Astrocyte (in vitro differentiated cells and primary cell): ENCODE data around the gene HTRA1. TPM values are rescaled to one million over a fixed set of nuclear protein-coding genes. Genes with fewer than 3 reads are reported as not detected.

Experiments used
- DNase-seq: peaks from one replicate; pipeline ENCODE4 v3.0.0-alpha.2; 2010; ENCODE audit warnings: low read depth
- FAIRE-seq: peaks from 2 replicates; lab custom pipeline; 2011; peaks lifted over from hg19 to GRCh38; lab: Jason Lieb, UNC
- H2AFZ ChIP-seq: 2 replicates; pipeline ENCODE4 v1.6.0; 2012; ENCODE audit warnings: low read depth, low read length, inconsistent platforms
- H3K27ac ChIP-seq: 2 replicates; pipeline ENCODE4 v1.5.1; 2011; ENCODE audit warnings: low read depth, low read length, inconsistent platforms
- H3K27me3 ChIP-seq: 2 replicates; pipeline ENCODE4 v1.6.0; 2011; ENCODE audit warnings: low read length, inconsistent platforms; ENCODE audit not compliant: insufficient read depth
- H3K36me3 ChIP-seq: 2 replicates; pipeline ENCODE4 v1.5.1; 2011; ENCODE audit warnings: low read length, inconsistent platforms; ENCODE audit not compliant: insufficient read depth
- H3K4me1 ChIP-seq: 2 replicates; pipeline ENCODE4 v1.5.1; 2011; ENCODE audit warnings: low read length, inconsistent platforms; ENCODE audit not compliant: insufficient read depth
- H3K4me2 ChIP-seq: 2 replicates; pipeline ENCODE4 v1.6.0; 2012; ENCODE audit warnings: low read length, inconsistent platforms
- H3K4me3 ChIP-seq: 2 replicates; pipeline ENCODE4 v1.5.1; 2011; ENCODE audit warnings: low read depth, mild to moderate bottlenecking, low read length, inconsistent platforms; ENCODE audit not compliant: insufficient read depth
- H3K79me2 ChIP-seq: 2 replicates; pipeline ENCODE4 v1.6.0; 2012; ENCODE audit warnings: mild to moderate bottlenecking, low read length, inconsistent platforms; ENCODE audit not compliant: insufficient read depth
- H3K9ac ChIP-seq: 2 replicates; pipeline ENCODE4 v1.6.0; 2012; ENCODE audit warnings: mild to moderate bottlenecking, low read length, inconsistent platforms
- H3K9me3 ChIP-seq: 2 replicates; pipeline ENCODE4 v1.5.1; 2012; ENCODE audit warnings: low read depth, mild to moderate bottlenecking, low read length, inconsistent platforms; ENCODE audit not compliant: insufficient read depth
- H4K20me1 ChIP-seq: 2 replicates; pipeline ENCODE4 v1.6.0; 2012; ENCODE audit warnings: low read length, inconsistent platforms; ENCODE audit not compliant: insufficient read depth
- H3K27ac Mint-ChIP-seq: one replicate; pipeline ENCODE4 v1.8.0; 2021; ENCODE audit warnings: mild to moderate bottlenecking, mixed read lengths; ENCODE audit not compliant: unreplicated experiment
- H3K27me3 Mint-ChIP-seq: one replicate; pipeline ENCODE4 v1.8.0; 2021; ENCODE audit warnings: low read depth, mixed read lengths; ENCODE audit not compliant: unreplicated experiment
- H3K36me3 Mint-ChIP-seq: one replicate; pipeline ENCODE4 v1.8.0; 2021; ENCODE audit warnings: low read depth, mixed read lengths; ENCODE audit not compliant: unreplicated experiment
- H3K4me1 Mint-ChIP-seq: one replicate; pipeline ENCODE4 v1.8.0; 2021; ENCODE audit warnings: low read depth, mixed read lengths; ENCODE audit not compliant: unreplicated experiment
- H3K4me3 Mint-ChIP-seq: one replicate; pipeline ENCODE4 v1.8.0; 2021; ENCODE audit warnings: mild to moderate bottlenecking, moderate library complexity, mixed read lengths; ENCODE audit not compliant: unreplicated experiment
- H3K9me3 Mint-ChIP-seq: one replicate; pipeline ENCODE4 v1.8.0; 2021; ENCODE audit warnings: mild to moderate bottlenecking, mixed read lengths; ENCODE audit not compliant: unreplicated experiment
- CTCF ChIP-seq: IDR thresholded peaks from 2 replicates; pipeline ENCODE4 v1.5.1; 2011; ENCODE audit warnings: low read depth, mild to moderate bottlenecking, inconsistent platforms, low read length, moderate library complexity; ENCODE audit not compliant: insufficient read depth
- EZH2 ChIP-seq: IDR thresholded peaks from 2 replicates; pipeline ENCODE4 v1.6.1; 2012; ENCODE audit warnings: mild to moderate bottlenecking, low read length, inconsistent platforms; ENCODE audit not compliant: insufficient read depth
- total RNA-seq: library from RNA; stranded (reverse); gene quantifications from 2 replicates; pipeline ENCODE4 v1.2.1, GENCODE V29; 2021

The HTRA1 gene
- total RNA-seq, 1 donor from 2014 or later: 34.9 TPM

- Mint-ChIP-seq H3K27me3 (peaks cover 39% of the 10 kb centered on the region), H3K36me3 (peaks cover 3% of the 10 kb centered on the region), H3K27ac (no peak overlapping the region), H3K4me1 (peaks cover 3% of the 10 kb centered on the region), H3K9me3 (peaks cover 7% of the 10 kb centered on the region), H3K4me3 (no peak overlapping the region)
- TF ChIP-seq EZH2: no peak
- no peak for TF ChIP-seq CTCF
- Histone ChIP-seq H3K9ac (no peak overlapping the region), H3K27ac (no peak overlapping the region), H3K9me3 (no peaks in the 10 kb centered on the region), H3K36me3 (no peaks in the 10 kb centered on the region), H3K4me2 (no peak overlapping the region), H4K20me1 (no peaks in the 10 kb centered on the region), H3K27me3 (peaks cover 12% of the 10 kb centered on the region), H3K4me3 (no peak overlapping the region), H2AFZ (no peak overlapping the region), H3K79me2 (no peaks in the 10 kb centered on the region), H3K4me1 (no peaks in the 10 kb centered on the region)
- FAIRE-seq (no peak), DNase-seq (no peak)
Observed at GRCh38 chr10:122555442-122555841, 94.1 kb downstream of the HTRA1 start.

- Histone ChIP-seq H4K20me1 (no peaks in the 10 kb centered on the region), H3K9ac (no peak overlapping the region), H3K27ac (no peak overlapping the region), H3K4me2 (no peak overlapping the region), H3K4me1 (no peaks in the 10 kb centered on the region), H3K36me3 (no peaks in the 10 kb centered on the region), H3K79me2 (no peaks in the 10 kb centered on the region), H3K27me3 (peaks cover 19% of the 10 kb centered on the region), H2AFZ (no peak overlapping the region), H3K4me3 (no peak overlapping the region), H3K9me3 (no peaks in the 10 kb centered on the region)
- no peak for FAIRE-seq
- Mint-ChIP-seq H3K4me3 (no peak overlapping the region), H3K36me3 (peaks cover 3% of the 10 kb centered on the region), H3K4me1 (peaks cover 8% of the 10 kb centered on the region), H3K27ac (no peak overlapping the region), H3K27me3 (peaks cover 55% of the 10 kb centered on the region), H3K9me3 (peaks cover 7% of the 10 kb centered on the region)
- TF ChIP-seq CTCF (no peak), EZH2 (no peak)
- no peak for DNase-seq
Observed at GRCh38 chr10:122557516-122557915, 96.2 kb downstream of the HTRA1 start.

GRCh38 chr10:122558452-122558851 is 97.1 kb downstream of the HTRA1 start:
- H2AFZ ChIP-seq: no peak overlapping the region
- H3K4me1 ChIP-seq: no peaks in the 10 kb centered on the region
- Mint-ChIP-seq H3K27ac (no peak overlapping the region), H3K27me3 (peaks cover 59% of the 10 kb centered on the region), H3K9me3 (peaks cover 7% of the 10 kb centered on the region), H3K4me3 (no peak overlapping the region), H3K4me1 (peaks cover 8% of the 10 kb centered on the region), H3K36me3 (peaks cover 3% of the 10 kb centered on the region)
- H3K9me3 ChIP-seq: no peaks in the 10 kb centered on the region
- no peak overlapping the region for H3K4me3 ChIP-seq
- TF ChIP-seq EZH2 (no peak), CTCF (no peak)
- H3K36me3 ChIP-seq: no peaks in the 10 kb centered on the region
- no peak overlapping the region for H3K4me2 ChIP-seq
- no peaks in the 10 kb centered on the region for H3K79me2 ChIP-seq
- FAIRE-seq (no peak), DNase-seq (no peak)
- H3K27ac ChIP-seq: no peak overlapping the region
- peaks cover 26% of the 10 kb centered on the region for H3K27me3 ChIP-seq
- no peaks in the 10 kb centered on the region for H4K20me1 ChIP-seq
- H3K9ac ChIP-seq: no peak overlapping the region
